Lower leg skin (tissue), 3 donors: Measurements from ENCODE around the gene RBM45.

ENCODE experiments used
- POLR2A ChIP-seq, 2 donors: fragments of 450-650 bp; IDR thresholded peaks; one replicate each; pipeline ENCODE4 v1.6.1; 2016 to 2017; ENCODE audit warnings: antibody characterized with exemption in 2 of 2, mild to moderate bottlenecking in 1 of 2, moderate library complexity in 1 of 2
- TF ChIP-seq, protein P1 (sequence below), 3 donors: fragments of 450-650 bp; IDR thresholded peaks; one replicate each; pipeline ENCODE4 v1.5.1; 2016; ENCODE audit warnings: antibody characterized with exemption in 3 of 3, mild to moderate bottlenecking in 3 of 3, moderate library complexity in 2 of 3

DNA sequence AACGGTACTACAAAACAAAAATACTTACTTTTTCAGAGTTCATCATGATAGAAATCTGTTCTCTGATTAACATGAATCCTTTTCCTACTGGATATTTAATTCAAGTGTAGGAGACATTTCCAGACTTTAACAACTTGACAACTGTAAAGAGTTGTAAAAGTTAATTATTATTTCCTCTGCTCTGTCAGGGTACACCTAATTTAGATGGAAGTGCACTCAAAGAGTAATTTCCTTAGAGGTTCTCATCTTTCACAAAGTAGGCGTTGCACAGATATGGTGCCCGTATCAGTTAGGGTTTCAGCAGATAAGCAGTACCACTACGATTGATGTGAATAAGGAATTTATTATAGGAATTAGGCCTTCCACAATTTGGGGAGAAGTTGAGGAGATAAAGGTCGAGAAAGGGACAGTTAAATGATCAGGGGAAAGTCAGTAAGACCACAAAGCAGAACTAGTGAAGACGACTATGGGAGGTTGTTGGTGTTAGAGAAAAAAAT, 23.4 kb upstream of the RBM45 start:
- TF ChIP-seq POLR2A (IDR thresholded peaks at IDR 0.05), result no peak
- TF ChIP-seq, protein P1, sequence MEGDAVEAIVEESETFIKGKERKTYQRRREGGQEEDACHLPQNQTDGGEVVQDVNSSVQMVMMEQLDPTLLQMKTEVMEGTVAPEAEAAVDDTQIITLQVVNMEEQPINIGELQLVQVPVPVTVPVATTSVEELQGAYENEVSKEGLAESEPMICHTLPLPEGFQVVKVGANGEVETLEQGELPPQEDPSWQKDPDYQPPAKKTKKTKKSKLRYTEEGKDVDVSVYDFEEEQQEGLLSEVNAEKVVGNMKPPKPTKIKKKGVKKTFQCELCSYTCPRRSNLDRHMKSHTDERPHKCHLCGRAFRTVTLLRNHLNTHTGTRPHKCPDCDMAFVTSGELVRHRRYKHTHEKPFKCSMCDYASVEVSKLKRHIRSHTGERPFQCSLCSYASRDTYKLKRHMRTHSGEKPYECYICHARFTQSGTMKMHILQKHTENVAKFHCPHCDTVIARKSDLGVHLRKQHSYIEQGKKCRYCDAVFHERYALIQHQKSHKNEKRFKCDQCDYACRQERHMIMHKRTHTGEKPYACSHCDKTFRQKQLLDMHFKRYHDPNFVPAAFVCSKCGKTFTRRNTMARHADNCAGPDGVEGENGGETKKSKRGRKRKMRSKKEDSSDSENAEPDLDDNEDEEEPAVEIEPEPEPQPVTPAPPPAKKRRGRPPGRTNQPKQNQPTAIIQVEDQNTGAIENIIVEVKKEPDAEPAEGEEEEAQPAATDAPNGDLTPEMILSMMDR (IDR thresholded peaks at IDR 0.05), result no peak
